HL-60 (cell line): ENCODE data around the gene TFB2M.

Experiments used
- DNase-seq, 2 experiments: peaks; one replicate each; pipeline ENCODE4 v3.0.0-alpha.2; 2010 to 2020; ENCODE audit warnings: low read depth in 1 of 2, low spot score in 1 of 2
- H3K27ac ChIP-seq: fragments of 250-450 bp; sonication (Bioruptor Pico); replicated peaks from 2 replicates; pipeline ENCODE4 v1.5.1; 2020; ENCODE audit warnings: mild to moderate bottlenecking, moderate library complexity
- H3K27me3 ChIP-seq: fragments of 250-450 bp; sonication (Bioruptor Pico); 2 replicates; pipeline ENCODE4 v1.5.1; 2021; ENCODE audit warnings: mild to moderate bottlenecking, moderate library complexity; ENCODE audit not compliant: insufficient read depth, poor library complexity, severe bottlenecking
- H3K4me3 ChIP-seq: replicated peaks from 2 replicates; pipeline ENCODE4 v1.5.1; 2011; ENCODE audit warnings: mild to moderate bottlenecking, control low read depth, low read length; ENCODE audit not compliant: insufficient read depth
- CTCF ChIP-seq: IDR thresholded peaks from one replicate; pipeline ENCODE4 v1.5.1; 2011; ENCODE audit warnings: low read length, control low read depth, inconsistent platforms; ENCODE audit not compliant: insufficient read depth
- GABPA ChIP-seq: IDR thresholded peaks from 2 replicates; pipeline ENCODE4 v1.6.1; 2012; ENCODE audit warnings: low read depth
- POLR2AphosphoS5 ChIP-seq: IDR thresholded peaks from 2 replicates; pipeline ENCODE4 v1.6.1; 2012; ENCODE audit warnings: low read depth
- REST ChIP-seq: IDR thresholded peaks from 2 replicates; pipeline ENCODE4 v1.6.1; 2012; ENCODE audit warnings: low read depth; ENCODE audit not compliant: insufficient replicate concordance
- SPI1 ChIP-seq: IDR thresholded peaks from 2 replicates; pipeline ENCODE4 v1.6.1; 2012; ENCODE audit warnings: low read depth, mild to moderate bottlenecking, borderline replicate concordance

Gene TFB2M

GRCh38 chr1:246583056-246583440 is 17.0 kb upstream of the TFB2M start:
- H3K27me3 ChIP-seq, result no peaks in the 10 kb centered on the region
- DNase-seq, result no peak
- H3K27ac ChIP-seq, result no peak overlapping the region
- H3K4me3 ChIP-seq, result no peak overlapping the region
- TF ChIP-seq GABPA (no peak), CTCF (no peak), SPI1 (no peak), POLR2AphosphoS5 (no peak), REST (no peak)

DNA sequence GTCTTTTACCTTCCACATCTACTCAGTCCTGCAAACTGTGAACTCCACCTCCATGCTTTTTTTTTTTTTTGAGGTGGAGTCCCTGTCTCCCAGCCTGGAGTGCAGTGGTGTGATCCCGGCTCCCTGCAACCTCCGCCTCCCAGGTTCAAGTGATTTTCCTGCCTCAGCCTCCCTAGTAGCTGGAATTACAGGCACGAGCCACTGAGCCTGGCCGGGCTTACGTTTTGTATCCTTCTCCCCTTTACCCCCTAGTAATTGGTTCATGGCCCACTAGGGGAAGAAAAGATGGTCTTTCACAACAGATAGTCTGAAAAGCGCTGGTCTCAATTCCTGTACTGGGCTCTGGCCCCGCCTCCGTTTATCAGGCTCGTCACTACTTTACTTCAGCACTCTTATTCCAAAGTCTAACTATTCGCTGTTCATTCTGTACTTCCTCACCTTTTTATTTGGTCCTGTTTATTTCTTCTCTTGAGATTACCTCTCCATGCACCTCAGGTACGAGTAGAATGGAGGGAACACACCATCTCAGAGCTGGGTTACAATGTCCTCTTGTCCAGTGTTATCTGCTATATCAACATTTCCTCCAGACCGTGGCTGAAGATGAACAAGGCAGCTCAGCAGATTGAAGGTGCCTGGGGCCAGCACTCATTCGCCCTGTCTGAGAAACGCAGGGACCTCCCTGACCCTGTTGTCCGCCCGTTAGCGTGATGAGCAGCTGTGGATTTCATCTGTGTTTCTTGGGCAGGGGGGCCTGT is 16.4 kb upstream of the TFB2M start:
- Histone ChIP-seq H3K27ac (no peak overlapping the region), H3K4me3 (no peak overlapping the region), H3K27me3 (no peaks in the 10 kb centered on the region)
- no peak for DNase-seq
- no peak for TF ChIP-seq POLR2AphosphoS5

DNA sequence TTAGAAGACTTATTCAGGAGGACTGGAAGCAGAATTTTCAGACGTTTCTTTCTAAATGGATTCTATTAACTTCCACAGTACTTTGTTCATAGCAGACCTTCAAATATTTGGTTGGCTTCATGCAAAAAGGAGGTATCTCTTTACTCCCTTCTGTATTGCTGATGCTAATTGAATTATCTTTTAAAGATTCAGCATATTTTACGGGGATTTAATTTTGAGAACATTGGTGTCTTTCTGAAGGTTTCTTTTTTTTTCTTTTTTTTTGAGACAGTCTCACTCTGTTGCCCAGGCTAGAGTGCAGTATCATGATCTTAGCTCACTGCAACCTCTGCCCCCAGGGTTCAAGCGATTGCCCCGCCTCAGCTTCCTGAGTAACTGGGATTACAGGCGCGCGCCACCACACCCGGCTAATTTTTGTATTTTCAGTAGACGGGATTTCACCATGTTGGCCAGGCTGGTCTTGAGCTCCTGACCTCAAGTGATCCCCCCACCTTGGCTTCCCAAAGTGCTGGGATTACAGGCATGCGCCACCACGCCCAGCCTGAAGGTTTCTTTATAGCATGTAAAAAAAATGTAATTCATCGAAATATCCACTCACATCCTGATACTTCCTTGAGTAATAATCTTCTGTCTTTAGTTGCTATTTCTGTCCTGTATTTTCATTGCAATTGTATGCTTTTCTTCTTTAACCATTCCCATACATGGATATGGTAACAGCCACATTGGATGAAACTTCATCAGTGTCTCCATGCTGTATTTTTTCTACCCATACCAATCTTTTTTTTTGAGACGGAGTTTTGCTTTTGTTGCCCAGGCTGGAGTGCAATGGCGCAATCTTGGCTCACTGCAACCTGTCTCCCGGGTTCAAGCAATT is 14.7 kb upstream of the TFB2M start:
- no peak for DNase-seq

More for the DNA sequence above, 14.7 kb upstream of the TFB2M start:
- TF ChIP-seq CTCF, result no peak
- no peak for TF ChIP-seq POLR2AphosphoS5
- no peak for TF ChIP-seq SPI1
- no peak for TF ChIP-seq REST
- TF ChIP-seq GABPA, result no peak
- Histone ChIP-seq H3K4me3 (no peak overlapping the region), H3K27ac (no peak overlapping the region), H3K27me3 (no peaks in the 10 kb centered on the region)
